ENCODE measurements around the gene CD53. TPM values are rescaled to one million over a fixed set of nuclear protein-coding genes. Genes with fewer than 3 reads are reported as not detected.
A peak's percentile ranks its signal among the peaks of the same experiment; 100 is the strongest.

CD53 gene
- total and polyA plus RNA-seq, 9 of the 15 experiments (the other 6 are each of a cell fraction or from before 2014, with no cell fraction given) = 63.5 to 220 (median 131) TPM

DNA sequence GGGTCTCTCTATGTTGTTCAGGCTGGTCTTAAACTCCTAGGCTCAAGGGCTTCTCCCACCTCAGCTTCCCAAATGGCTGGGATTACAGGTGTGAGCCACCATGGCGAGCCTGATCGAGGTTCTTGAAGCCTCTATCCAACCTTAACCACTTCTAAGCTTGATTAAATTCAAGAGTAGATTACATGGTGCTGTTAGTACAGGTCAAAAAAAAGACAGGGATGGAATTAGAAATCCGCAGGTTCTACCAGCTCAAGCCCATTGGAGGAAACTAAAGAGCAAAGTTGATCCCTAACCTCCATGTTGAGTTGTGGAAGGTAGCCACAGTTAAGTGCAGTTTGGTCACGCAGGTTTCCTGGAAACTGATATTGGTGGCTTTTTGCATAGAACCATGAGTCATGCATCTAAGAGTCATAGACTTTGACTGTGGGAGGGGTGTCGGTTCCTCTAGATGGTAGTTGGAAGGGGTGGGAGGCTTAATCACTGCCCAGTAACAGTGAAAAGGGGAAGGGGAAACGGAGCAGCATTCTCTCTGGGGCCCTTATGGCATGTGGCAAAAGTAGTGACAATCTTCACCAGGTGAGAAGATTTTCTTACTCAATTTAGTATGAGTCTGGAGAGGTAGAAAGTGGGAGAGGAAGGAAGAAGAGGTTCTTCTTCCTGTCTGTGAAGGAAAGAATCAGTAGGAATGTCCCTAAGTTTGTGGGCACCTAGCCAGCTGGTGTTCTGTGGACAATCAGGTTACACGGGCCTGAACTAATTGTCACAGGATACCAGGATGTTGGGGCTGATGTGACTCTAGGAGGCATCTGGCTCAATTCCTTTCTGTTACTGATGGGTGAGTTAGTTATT, 7.0 kb downstream of the CD53 start (continued):
- TF ChIP-seq HLTF (IDR thresholded peaks at IDR 0.05) (no peak), DIDO1 (tag; IDR thresholded peaks at IDR 0.05; ENCODE audit: low read depth) (0 out of 2 replicates have a peak, but pooled peaks have one; percentile 17), ZC3H4 (CRISPR knock-in tag; IDR thresholded peaks at IDR 0.05; ENCODE audit: borderline replicate concordance) (no peak), ZBTB17 (CRISPR knock-in tag; IDR thresholded peaks at IDR 0.05) (peak; percentile 71; the same call in 1 of the 2 replicates), DDX20 (tag; IDR thresholded peaks at IDR 0.05; ENCODE audit: low read depth) (peak; percentile 61; the same call in 1 of the 2 replicates), RBM22 (IDR thresholded peaks at IDR 0.05; ENCODE audit: low read depth, low read length, poor library complexity, severe bottlenecking) (no peak), PHF8 (IDR thresholded peaks at IDR 0.05; ENCODE audit: borderline replicate concordance, low read length) (peak; percentile 36; the same call in 1 of the 2 replicates), SNIP1 (IDR thresholded peaks at IDR 0.05; ENCODE audit: low read depth) (no peak; the same call in 1 of the 2 replicates), RNF2 (IDR thresholded peaks at IDR 0.05) (peak; percentile 61; the same call in 1 of the 2 replicates), YBX1 (IDR thresholded peaks at IDR 0.05) (no peak), ARNT (IDR thresholded peaks at IDR 0.05) (peak; percentile 91 to 96), RBM25 (IDR thresholded peaks at IDR 0.05; ENCODE audit: low read depth, low read length, severe bottlenecking) (no peak), TCFL5 (CRISPR knock-in tag; conservative IDR thresholded peaks at IDR 0.05) (no peak), ZNF184 (CRISPR knock-in tag; IDR thresholded peaks at IDR 0.05) (no peak), RFX7 (CRISPR knock-in tag; IDR thresholded peaks at IDR 0.05) (no peak), ZNF740 (CRISPR knock-in tag; IDR thresholded peaks at IDR 0.05) (no peak), ZNF740 (tag; IDR thresholded peaks at IDR 0.05) (no peak), DACH1 (IDR thresholded peaks at IDR 0.05; ENCODE audit: partially characterized antibody) (peak; percentile 28), CEBPZ (IDR thresholded peaks at IDR 0.05; ENCODE audit: borderline replicate concordance, low read depth, low read length) (no peak), XRCC3 (IDR thresholded peaks at IDR 0.05) (no peak), CREB3L1 (IDR thresholded peaks at IDR 0.05; ENCODE audit: borderline replicate concordance, low read depth) (no peak; the same call in 1 of the 2 replicates), HMG20A (CRISPR knock-in tag; conservative IDR thresholded peaks at IDR 0.05) (0 out of 2 replicates have a peak, but pooled peaks have one; percentile 11), TAF15 (IDR thresholded peaks at IDR 0.05; ENCODE audit: low read depth, low read length) (no peak)

Data from K562 (cell line).